HT1080 (cell line): ENCODE data around the gene SAG. TPM values are rescaled to one million over a fixed set of nuclear protein-coding genes. Genes with fewer than 3 reads are reported as not detected.
"Not testable (repeated sequence)": the region's sequence is repeated elsewhere in the genome, so short reads cannot be mapped to it uniquely, and the experiment has no call there.

Experiments used
- DNase-seq: peaks from one replicate; pipeline ENCODE4 v3.0.0-alpha.2; 2015; ENCODE audit warnings: low read depth
- total RNA-seq: library from RNA; depleted of rRNA; stranded (reverse); fragments of >200 nt; shearing (Covaris generic); gene quantifications from 2 replicates; pipeline ENCODE4 v1.2.3, GENCODE V29; 2014

Gene SAG
- total RNA-seq, 1 experiment from 2014 or later, result not detected

DNA sequence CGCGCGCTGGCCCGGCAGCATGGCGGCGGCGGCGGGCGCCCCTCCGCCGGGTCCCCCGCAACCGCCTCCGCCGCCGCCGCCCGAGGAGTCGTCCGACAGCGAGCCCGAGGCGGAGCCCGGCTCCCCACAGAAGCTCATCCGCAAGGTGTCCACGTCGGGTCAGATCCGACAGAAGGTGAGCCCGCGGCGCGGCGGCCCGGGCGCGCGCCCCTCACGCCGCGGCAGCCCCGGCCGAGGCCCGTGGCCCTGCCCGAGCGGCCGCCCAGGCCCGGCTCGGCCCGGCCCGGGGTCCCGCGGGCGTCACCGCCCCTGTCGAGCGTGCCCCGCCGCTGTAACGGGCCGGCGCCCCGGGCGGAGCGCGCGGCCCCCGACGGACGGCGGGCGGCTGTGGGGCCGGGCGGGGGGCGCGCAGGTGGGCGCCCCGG lies 46.9 kb downstream of the SAG start:
- no peak for DNase-seq

DNA sequence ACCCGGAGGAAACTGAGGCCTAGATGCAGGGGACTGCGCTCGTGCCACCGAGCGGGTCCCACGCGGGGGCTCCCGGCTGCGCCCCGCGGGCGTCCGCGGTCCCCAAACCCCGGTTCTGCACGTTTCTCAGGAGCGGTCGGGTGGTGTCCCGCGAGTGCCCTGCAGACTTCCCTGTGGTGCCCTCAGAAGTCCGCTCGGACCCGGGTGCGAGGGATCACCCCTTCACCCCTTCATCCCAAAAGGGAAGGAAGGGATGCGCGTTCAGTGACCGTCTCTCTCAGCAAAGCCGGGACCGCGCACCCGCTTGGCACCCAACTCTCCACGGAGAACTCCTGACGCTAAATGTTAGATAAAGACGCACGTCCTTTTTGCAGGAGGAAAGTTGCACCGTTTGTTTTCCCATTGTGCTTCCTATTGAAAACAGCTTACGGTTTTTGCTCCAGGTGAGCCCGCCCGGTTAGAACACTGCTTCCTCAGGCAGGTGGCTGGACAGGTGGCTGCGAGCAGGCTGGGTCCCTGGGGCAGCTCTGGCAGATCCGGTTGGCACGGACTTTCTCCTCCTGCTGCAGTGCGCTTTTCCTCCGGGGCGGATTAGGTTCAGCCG lies 47.5 kb downstream of the SAG start:
- DNase-seq, result no peak

DNA sequence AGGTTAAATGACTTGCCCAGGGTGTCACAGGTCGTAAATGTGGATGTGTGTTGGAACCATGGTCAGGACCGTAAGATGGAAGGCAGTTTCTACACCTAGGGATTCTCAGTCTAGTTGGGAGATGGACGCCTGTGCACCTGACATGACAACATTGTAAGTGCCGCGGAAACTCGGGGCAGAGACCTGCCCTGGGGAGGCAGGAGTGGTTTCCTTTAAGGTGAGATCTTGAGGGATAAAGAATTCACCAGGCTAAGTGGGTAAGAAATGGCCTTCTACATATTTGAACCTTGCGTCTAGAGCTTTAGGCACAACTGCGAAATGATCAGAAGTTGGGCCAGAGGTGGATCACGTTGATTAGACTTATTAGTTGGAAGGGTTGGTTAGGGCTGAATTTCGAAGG lies 48.3 kb downstream of the SAG start:
- no peak for DNase-seq

DNA sequence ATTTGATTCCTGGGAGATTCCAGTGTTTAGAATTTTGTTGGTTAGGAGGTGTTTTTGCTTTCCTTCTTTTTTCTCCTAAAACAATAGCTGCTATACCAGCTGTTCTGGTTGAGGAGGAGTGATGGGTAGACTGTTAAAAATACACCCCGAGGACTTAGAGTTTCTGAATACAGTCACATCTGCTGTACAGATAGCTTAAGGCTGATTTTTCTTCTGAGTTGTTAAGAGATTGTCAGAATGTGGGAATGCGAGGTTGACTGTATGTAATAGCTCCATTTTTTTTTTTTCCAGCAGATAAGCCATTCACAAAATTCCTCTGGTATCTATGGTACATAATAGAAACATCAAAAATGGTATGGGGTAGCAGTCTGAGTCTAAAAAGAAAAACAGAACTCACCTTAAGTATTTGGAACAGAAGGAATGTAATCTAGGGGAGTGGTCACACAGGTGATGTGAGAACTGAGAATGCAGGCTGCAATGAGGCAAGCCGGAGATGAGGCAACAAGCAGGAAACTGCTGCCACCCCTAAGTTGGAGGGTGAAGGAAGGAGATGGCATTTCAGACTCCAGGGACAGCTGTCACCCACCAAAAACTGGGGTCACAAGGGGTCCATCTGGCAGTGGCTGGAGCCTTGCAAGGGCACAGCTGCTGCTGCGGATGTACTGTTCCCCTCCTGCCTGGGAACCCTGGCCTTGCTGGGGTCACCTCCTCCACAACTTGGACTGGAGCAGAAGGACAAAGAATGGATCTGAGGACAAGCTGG lies 49.1 kb downstream of the SAG start:
- DNase-seq, result no peak

DNA sequence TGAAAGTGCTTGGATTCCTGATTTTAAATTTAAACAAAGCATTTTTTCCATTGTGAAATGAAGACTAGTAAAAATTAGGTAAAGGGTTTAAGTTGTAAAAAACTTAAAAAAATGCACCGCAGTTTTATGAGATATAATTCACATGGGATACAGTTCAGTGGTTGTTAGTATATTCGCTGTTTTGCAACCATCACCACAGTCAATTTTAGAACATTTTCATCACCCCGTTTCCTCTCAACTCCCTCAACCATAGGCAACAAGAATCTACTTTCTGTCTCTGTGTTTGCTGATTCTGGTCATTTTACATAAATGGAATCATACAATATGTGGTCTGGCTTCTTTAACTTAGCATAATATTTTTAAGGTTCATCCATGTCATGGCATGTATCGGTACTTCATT lies 50.7 kb downstream of the SAG start:
- no peak for DNase-seq

DNA sequence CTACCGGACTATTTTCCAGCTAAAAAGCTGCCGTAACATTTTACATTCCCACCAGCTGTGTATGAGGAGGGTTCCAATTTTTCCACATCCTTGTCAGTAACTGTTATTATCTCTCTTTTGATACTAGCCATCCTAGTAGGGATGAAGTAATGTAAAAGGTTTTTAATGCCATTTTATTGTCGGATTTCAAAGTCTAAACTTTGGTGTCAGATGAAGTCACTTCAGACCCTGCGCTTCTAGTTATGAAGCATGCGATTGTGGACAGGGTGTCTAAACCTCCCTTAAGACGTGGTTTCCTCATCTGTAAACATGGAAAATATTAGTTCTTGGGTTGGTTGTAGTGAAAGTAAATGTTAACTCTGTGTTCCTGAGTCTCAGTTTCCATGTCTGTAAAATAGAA lies 51.3 kb downstream of the SAG start:
- DNase-seq, result no peak

DNA sequence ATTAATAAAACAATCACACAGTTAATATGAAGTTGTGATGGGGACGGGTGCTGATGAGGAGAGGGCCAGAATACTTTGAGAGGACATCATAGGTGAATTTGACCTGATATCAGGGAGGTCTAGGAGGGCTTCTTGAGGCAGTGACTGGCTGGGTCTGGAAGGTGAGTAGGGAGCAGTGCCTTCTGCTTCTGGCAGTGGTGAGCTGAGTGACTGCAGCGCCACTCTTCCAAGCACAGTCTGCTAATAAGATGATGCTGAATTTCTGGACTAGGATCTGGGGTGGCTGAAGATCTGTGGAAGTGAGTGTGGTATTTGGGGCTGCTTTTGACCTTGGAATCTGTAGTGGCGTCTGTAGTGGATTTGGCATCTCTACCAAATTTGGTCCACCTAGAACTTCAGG lies 52.2 kb downstream of the SAG start:
- no peak for DNase-seq

DNA sequence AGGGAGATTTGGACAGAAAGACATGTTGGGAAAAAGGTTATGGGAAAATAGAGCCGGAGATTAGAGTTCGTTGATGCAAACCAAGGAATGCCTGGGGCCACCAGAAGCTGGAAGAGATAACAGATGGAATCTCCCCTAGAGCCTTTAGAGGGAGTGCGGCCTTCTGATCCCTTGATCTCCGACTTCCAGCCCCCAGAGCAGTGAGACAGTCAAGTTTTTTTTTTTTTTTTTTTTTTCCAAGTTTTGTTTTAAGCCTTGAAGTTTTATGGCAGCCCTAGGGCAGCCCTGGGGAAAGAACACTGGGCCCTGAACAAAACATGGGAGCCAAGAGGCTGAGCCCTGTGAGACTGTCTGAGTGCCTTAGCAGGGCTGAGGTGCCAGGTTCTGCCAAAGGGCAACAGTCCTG lies 53.2 kb downstream of the SAG start:
- DNase-seq, result no peak

DNA sequence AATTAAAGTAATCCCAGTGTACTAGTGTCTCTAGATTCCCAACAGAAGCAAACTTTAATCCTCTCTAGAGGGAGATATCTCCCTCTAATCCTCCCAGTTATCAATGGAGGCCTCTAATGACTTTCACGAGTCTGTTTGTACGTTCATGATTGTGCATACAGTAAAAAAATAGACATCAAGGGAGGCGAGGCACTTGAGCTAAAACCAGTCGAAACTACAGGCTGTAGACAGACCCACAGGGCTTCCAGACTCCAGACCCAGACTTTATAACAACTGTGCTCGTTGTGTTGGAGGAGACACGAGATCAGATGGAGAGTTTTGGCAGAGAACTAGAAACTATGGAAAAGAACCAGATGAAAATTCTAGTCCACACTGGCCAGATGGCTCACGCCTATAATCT lies 53.7 kb downstream of the SAG start:
- DNase-seq, result no peak

DNA sequence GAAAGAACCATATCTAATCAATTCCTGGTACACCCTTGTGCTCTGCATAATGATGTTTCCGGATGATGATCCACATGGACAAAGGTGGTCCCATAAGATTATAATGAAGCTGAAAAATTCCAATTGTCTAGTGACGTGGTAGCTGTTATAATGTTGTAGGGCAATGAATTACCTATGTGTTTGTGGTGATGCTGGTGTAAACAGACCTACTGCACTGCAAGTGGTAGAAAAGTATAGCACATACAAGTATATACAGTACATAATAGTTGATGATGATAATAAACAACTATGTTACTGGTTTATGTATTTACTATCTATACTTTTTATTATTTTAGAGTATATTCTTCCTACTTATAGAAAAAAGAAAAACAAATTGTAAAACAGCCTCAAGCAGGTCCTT lies 55.1 kb downstream of the SAG start:
- DNase-seq, result no peak

DNA sequence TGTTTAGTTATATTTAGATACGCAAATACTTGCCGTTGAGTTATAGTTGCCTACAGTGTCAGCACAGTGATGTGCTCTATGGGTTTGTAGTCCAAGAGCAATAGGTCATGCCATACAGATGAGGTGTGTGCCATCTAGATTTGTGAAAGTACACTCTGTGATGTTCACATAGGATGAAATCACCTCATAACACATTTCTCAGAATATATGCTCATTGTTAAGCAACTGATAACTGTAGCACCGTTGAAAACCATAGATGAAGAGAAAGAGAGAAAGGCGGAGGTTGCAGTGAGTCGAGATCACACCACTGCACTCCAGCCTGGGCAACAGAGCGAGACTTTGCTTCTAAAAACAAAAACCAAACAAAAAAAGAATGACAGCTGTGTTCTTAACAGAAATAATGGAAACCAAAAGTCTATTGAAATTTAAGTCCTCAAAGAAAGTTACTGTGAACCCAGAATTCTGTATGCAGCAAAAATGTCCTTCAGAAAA lies 56.2 kb downstream of the SAG start:
- no peak for DNase-seq

DNA sequence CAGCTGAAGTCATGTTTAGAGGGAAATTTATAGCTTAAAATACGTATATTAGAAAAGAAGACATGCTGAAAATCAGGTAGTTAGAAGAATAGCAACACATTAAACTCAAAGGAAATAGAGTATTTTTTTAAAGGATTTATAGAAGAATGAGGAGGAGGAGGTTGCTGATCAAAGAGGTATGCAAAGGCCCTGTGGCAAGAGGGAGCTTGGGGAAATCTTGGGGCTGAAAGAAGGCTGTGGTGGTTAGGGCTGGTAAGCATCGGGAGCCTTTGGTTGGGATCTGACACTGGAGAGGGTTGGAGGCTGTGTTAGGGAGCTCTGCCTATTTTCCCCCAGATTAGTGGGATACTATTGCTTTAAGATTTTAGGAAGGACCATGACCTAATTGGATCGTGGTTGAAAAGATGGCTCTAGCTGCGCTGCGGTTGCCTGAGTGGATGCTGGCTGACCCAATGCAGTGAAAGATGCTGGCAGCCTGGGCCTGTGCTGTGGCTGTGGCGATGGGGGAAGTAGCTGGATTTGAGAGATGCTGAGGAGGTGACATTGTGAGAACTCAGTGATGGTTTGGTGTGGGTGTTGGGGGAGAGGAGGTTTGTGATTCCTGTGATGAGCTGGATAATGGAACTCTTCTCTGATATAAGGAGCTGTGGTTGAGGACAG lies 58.4 kb downstream of the SAG start:
- DNase-seq, result no peak

DNA sequence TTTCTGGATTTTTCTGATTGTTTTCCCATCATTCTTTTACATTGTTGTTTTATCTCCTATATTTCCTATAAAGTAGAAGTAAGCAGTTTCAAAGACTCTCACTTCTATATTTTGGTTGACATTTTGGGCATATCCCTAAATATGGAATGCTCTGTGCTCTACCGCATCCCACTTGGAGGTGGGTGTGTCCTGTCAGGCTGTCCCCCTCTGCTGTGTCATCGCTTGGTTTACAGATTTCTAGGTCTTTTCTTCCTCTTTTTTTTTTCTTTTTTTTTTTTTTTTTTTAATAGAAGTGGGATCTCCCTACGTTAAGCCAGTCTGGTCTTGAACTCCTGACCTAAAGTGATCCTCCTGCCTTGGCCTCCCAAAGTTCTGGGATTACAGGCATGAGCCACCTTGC lies 60.0 kb downstream of the SAG start:
- no peak for DNase-seq

DNA sequence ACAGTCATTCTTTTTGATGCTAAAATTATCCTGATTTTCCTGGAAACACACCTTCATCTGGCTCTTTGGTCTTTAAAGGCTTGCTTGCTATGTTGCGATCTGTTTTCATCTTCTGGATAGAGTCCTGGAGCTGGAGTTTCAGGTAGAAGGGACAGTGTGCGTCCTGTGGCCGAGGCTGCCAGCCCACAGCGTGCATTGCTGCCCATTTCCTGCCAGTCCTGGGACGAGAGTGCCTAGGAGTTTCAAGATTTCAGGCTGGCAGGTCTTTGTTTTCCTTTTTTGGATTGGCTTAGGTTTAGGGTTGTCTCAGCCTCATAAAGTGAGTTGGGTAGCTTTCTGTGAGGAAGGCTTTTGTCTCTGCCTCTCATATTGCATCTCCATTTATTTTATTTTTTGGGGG lies 61.1 kb downstream of the SAG start:
- no peak for DNase-seq

DNA sequence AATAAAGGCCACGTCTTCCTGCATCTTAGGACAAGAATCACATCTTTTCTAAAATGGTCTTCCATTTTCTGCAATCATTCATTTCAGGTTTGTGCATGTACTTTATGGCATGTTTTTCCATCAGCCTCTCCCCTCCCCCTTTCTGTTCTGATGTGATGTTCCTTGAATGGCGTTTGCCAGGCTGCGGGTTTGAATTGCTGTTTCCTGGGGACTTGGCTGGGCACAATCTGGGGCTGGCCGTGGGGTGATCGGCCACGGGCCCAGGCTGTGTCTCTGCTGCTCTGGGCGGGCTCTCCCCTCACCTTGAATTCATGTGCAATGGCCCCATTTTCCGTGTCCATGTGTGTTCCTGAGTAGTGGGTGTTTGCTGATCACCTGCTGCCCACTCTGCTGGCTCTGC lies 61.8 kb downstream of the SAG start:
- DNase-seq, result no peak

DNA sequence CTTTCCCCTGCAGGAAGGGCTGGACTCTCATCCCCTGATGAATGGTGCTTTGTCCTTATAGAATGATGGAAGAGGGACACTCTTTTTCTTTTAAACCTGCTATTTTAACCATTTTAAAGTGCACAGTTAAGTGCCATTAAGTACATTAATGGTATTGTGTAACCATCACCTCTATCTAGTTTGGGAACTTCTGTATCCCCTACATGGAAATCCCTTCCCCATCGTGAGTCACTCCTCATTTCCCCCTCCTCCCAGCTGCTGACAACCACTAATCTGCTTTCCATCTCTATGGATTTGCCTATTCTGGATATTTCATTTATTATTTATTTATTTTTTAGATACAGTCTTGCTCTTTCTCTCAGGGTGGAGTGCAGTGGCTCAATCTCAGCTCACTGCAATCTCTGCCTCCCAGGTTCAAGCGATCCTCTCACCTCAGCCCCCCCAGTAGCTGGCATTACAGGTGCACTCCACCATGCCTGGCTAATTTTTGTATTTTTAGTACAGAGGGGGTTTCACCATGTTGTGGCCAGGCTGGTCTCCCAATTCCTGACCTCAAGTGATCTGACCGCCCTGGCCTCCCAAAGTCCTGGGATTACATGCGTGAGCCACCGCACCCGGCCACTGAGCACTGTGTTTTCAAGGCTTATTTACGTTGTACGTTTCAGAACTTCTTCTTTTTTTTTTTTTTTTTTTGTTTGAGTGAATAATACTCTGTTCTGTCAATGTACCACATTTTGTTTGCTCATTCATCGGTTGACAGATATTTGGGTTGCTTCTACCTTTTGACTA lies 62.5 kb downstream of the SAG start:
- no peak for DNase-seq

DNA sequence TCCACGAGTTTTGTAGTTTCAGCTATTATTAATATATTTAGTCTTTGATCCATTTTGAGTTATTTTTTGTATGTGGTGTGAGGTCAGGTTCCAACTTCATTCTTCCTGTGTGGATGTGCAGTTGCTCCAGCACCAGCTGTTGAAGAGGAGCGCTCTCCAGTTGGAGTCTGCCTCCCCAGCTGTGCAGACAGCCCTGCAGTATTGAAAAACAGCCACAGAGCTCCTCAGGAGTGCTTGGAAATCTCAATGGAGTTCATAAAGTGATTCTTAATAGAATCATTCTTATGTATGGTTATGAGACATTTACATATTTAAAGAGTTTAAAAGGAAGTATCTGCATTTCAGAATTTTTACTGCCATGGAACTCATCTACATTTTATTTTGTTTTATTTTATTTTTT lies 64.0 kb downstream of the SAG start:
- no peak for DNase-seq

DNA sequence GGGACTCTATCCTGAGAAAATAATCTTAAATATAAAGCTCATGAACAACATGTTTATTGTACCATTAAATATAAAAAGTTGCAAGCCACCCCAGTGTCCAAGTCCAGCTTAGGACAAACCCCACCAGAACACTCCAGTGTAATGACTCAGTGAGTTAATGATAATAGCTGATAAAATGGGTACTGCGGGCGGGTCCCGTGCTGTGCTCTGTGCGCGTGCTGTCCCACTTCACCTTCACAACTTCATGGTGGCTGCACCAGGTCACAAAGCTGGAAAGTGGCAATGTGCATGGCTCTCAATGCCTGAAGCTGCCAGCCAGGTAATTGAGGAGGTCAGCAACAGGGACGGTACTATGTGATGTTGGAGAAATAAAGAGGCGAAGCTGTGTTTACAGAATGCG lies 65.2 kb downstream of the SAG start:
- DNase-seq, result no peak

DNA sequence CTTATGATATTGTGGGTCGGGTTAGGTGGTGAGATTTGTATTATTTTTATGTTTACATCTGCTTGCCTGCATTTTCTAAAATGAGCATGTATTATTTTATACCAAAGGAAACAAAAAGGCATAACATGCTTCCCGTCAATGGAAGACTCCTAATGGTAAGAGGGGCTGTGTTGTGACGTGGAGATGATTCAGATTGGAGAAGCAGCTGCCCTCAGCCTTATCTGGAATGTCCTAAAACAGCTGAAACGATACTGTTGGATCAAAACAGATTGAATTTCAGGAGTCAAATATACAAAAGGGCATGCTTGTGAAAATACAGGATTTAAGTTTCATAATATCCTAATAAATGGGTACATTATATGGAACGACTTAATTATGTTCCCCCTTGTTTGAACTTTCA lies 65.7 kb downstream of the SAG start:
- DNase-seq, result no peak

DNA sequence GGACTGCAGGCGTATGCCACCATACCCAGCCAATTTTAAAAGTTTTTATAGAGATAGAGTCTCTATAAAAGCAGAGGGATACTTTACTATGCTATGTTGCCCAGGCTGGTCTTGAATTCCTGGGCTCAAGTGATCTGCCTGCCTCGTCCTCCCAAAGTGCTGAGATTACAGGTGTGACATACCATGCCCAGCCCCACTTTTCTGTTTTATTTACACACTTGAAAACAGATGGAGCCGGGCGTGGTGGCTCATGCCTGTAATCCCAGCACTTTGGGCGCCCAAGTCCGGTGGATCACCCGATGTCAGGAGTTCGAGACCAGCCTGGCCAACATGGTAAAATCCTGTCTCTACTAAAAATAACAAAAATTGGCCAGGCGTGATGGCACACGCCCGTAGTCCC lies 67.2 kb downstream of the SAG start:
- DNase-seq, result not testable (repeated sequence)

DNA sequence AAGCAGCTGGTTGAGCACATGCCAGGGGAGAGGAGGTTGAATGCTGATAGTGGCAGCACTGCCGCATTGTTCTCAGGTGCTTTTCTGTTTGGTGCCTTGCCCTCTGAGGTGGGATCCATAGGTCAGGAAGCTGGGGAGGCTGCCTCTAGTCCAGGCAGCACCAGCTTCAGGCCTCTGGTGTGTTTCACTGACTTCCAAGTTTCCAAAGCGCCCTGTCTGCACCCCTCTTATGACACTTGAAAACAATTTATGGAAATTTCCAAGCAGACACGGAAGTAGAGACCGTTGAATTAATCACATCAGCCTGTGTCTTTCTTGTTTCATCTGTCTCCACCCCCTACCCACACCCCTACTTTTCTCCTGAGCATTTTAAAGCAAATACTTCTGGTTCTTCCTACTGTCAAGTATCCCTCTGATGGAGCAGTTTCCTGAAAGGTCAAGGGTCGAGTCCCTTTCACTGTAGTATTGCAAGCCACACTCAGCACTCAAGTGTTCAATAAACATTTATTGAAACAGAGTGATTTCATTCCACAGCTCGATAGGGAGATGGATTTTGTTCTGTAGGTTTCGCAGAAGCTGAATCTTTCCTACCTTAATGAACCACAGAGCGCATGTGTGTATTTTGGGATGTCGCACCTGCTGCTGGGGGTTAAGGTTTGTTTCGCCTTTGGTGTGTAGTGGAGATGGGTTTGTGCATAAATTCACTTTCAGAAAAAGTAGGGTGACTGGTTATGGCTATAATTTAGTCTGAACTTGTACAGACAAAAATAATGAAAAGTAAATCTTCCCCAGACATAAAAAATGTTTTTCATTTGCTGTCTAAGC lies 68.1 kb downstream of the SAG start:
- no peak for DNase-seq
